SK-N-SH (cell line): ENCODE data around the gene OSGIN1. TPM values are rescaled to one million over a fixed set of nuclear protein-coding genes. Genes with fewer than 3 reads are reported as not detected.

Experiments used
- CTCF ChIA-PET: fragments of 300-600, 350-600 bp; formaldehyde crosslinking; extraction: SDS; loops from one replicate; lab custom pipeline; 2021; lab: Yijun Ruan, JAX
- POLR2A ChIA-PET: fragments of 350-600 bp; sonication (Branson Sonifier 250); formaldehyde crosslinking; extraction: SDS; loops from one replicate; lab custom pipeline; 2020; ENCODE audit warnings: antibody characterized with exemption, inconsistent platforms; lab: Yijun Ruan, JAX
- DNase-seq: peaks from one replicate; pipeline ENCODE4 v3.0.0; 2012
- H2AFZ ChIP-seq: fragments of 200-600 bp; sonication (generic); 2 replicates; pipeline ENCODE4 v1.8.1; 2016; ENCODE audit warnings: antibody characterized with exemption, mild to moderate bottlenecking, low read depth
- H3F3A ChIP-seq: fragments of 200-600 bp; sonication (generic); replicated peaks from 2 replicates; pipeline ENCODE3; 2016; ENCODE audit warnings: antibody characterized with exemption, mild to moderate bottlenecking; ENCODE audit not compliant: insufficient read depth
- H3K27ac ChIP-seq, 2 experiments: fragments of 200-500 bp in 1 of 2; fragments of 200-600 bp in 1 of 2; sonication (Bioruptor generic) in 1 of 2; sonication (generic), shearing (Covaris generic) in 1 of 2; 2 replicates each; pipeline versions ENCODE4 v1.5.1 to v1.6.1; 2014 to 2016; ENCODE audit warnings: low read depth in 2 of 2, inconsistent platforms in 1 of 2, low read length in 1 of 2, mild to moderate bottlenecking in 1 of 2, mixed read lengths in 1 of 2
- H3K27me3 ChIP-seq: fragments of 200-600 bp; sonication (generic), shearing (Covaris generic); 2 replicates; pipeline ENCODE4 v1.6.1; 2016; ENCODE audit warnings: mixed run types; ENCODE audit not compliant: insufficient read depth
- H3K36me3 ChIP-seq, 2 experiments: fragments of 200-500 bp in 1 of 2; fragments of 200-600 bp in 1 of 2; sonication (Bioruptor generic) in 1 of 2; sonication (generic) in 1 of 2; replicated peaks in 1 of 2; 2 replicates each; pipeline versions ENCODE3 to v1.5.1; 2014 to 2016; ENCODE audit warnings: low read length in 1 of 2, mild to moderate bottlenecking in 1 of 2; ENCODE audit not compliant: insufficient read depth in 2 of 2, control insufficient read depth in 1 of 2
- H3K4me1 ChIP-seq, 2 experiments: fragments of 200-500 bp in 1 of 2; fragments of 200-600 bp in 1 of 2; sonication (Bioruptor generic) in 1 of 2; sonication (generic), shearing (Covaris generic) in 1 of 2; 2 replicates each; pipeline versions ENCODE4 v1.5.1 to v1.6.1; 2014 to 2016; ENCODE audit warnings: low read depth in 1 of 2, low read length in 1 of 2, mixed run types in 1 of 2; ENCODE audit not compliant: insufficient read depth in 2 of 2, control insufficient read depth in 1 of 2
- H3K4me2 ChIP-seq: fragments of 200-600 bp; sonication (generic), shearing (Covaris generic); 2 replicates; pipeline ENCODE4 v1.6.1; 2017; ENCODE audit warnings: mixed run types
- H3K4me3 ChIP-seq, 2 experiments: fragments of 200-500 bp in 1 of 2; fragments of 200-600 bp in 1 of 2; sonication (Bioruptor generic) in 1 of 2; sonication (generic), shearing (Covaris generic) in 1 of 2; 2 replicates each; pipeline versions ENCODE4 v1.5.1 to v1.8.1; 2014 to 2016; ENCODE audit warnings: low read depth in 2 of 2, inconsistent platforms in 1 of 2, low read length in 1 of 2, mild to moderate bottlenecking in 1 of 2, mixed read lengths in 1 of 2, moderate library complexity in 1 of 2
- H3K79me2 ChIP-seq: fragments of 200-600 bp; sonication (generic); 2 replicates; pipeline ENCODE4 v1.8.1; 2017; ENCODE audit warnings: mild to moderate bottlenecking; ENCODE audit not compliant: insufficient read depth
- H3K9ac ChIP-seq: fragments of 200-600 bp; sonication (generic); 2 replicates; pipeline ENCODE4 v1.6.1; 2017; ENCODE audit warnings: mixed run types
- H3K9me2 ChIP-seq: fragments of 200-600 bp; sonication (generic); 2 replicates; pipeline ENCODE4 v1.6.1; 2017; ENCODE audit warnings: mixed run types
- H3K9me3 ChIP-seq: fragments of 200-600 bp; sonication (generic); 2 replicates; pipeline ENCODE4 v1.6.1; 2017; ENCODE audit warnings: mixed run types, mild to moderate bottlenecking, moderate library complexity
- H4K20me1 ChIP-seq: fragments of 200-600 bp; sonication (generic); 2 replicates; pipeline ENCODE4 v1.6.1; 2017; ENCODE audit warnings: mild to moderate bottlenecking, mixed run types; ENCODE audit not compliant: insufficient read depth
- EZH2phosphoT487 ChIP-seq: fragments of 200-600 bp; sonication (generic); IDR thresholded peaks from 2 replicates; pipeline ENCODE4 v1.6.1; 2017; ENCODE audit warnings: low read depth, mixed run types, mild to moderate bottlenecking, antibody characterized with exemption, moderate library complexity, borderline replicate concordance
- FOXJ3 ChIP-seq: sonication (generic); formaldehyde crosslinking; IDR thresholded peaks from 2 replicates; pipeline ENCODE4 v1.5.1; 2020; ENCODE audit warnings: mild to moderate bottlenecking, missing genetic modification reagents
- GABPA ChIP-seq: IDR thresholded peaks from 2 replicates; pipeline ENCODE4 v1.4.0; 2012; ENCODE audit warnings: low read depth, mild to moderate bottlenecking
- IRF3 ChIP-seq: fragments of 150-350 bp; IDR thresholded peaks from 2 replicates; pipeline ENCODE4 v1.6.1; 2016; ENCODE audit warnings: mild to moderate bottlenecking, low read depth, low read length
- NRF1 ChIP-seq: IDR thresholded peaks from 2 replicates; pipeline ENCODE4 v1.6.1; 2012; ENCODE audit warnings: low read depth, mild to moderate bottlenecking, low read length
- POLR2AphosphoS5 ChIP-seq: IDR thresholded peaks from 2 replicates; pipeline ENCODE4 v1.6.1; 2012; ENCODE audit warnings: low read depth, low read length
- RCOR1 ChIP-seq: fragments of 150-350 bp; IDR thresholded peaks from 2 replicates; pipeline ENCODE4 v1.6.1; 2017; ENCODE audit warnings: antibody characterized with exemption, low read length
- REST ChIP-seq: IDR thresholded peaks from 2 replicates; pipeline ENCODE4 v1.6.1; 2012; ENCODE audit warnings: mild to moderate bottlenecking, low read depth, low read length, moderate library complexity
- SIN3A ChIP-seq: IDR thresholded peaks from 2 replicates; pipeline ENCODE4 v1.6.1; 2012; ENCODE audit warnings: low read depth, mild to moderate bottlenecking, low read length, moderate library complexity, borderline replicate concordance
- TAF1 ChIP-seq: IDR thresholded peaks from 2 replicates; pipeline ENCODE4 v1.6.1; 2012; ENCODE audit warnings: low read depth, mild to moderate bottlenecking, low read length, moderate library complexity, borderline replicate concordance
- USF2 ChIP-seq: fragments of 150-350 bp; IDR thresholded peaks from 2 replicates; pipeline ENCODE4 v1.6.1; 2017; ENCODE audit warnings: antibody characterized with exemption, low read length, low read depth, borderline replicate concordance
- YY1 ChIP-seq: IDR thresholded peaks from 2 replicates; pipeline ENCODE4 v1.4.0; 2012; ENCODE audit warnings: low read depth, mild to moderate bottlenecking
- WGBS: methylation state at CpG from one replicate; pipeline ENCODE4 v1.1.6; 2017; ENCODE audit warnings: low lambda C conversion rate; 5-methylcytosine and 5-hydroxymethylcytosine counted together
- polyA plus RNA-seq, 3 experiments: library from polyadenylated mRNA; depleted of rRNA; stranded (reverse); fragments of >200 nt; gene quantifications; 2 replicates each; pipeline ENCODE4 v1.2.3, GENCODE V29; 2012

Gene OSGIN1
- polyA plus RNA-seq, 1 of the 3 experiments (the other 2 are of a cell fraction), result 4.8 TPM

- 0 out of 2 replicates have a peak, but pooled peaks cover 3% of the 10 kb centered on the region for H4K20me1 ChIP-seq
- no peaks in the 10 kb centered on the region for H3K27me3 ChIP-seq
- H3K9ac ChIP-seq, result no peak overlapping the region
- H2AFZ ChIP-seq, result no peak overlapping the region
- H3K9me2 ChIP-seq, result no peaks in the 10 kb centered on the region
- no peaks in the 10 kb centered on the region for H3K9me3 ChIP-seq
- H3K4me1 ChIP-seq, result peaks cover 0 to 9% of the 10 kb centered on the region in 2 experiments; a peak in 1 of 4 replicates
- no peak overlapping the region for H3K27ac ChIP-seq
- CTCF ChIA-PET, result interaction anchor here (0.7 to 2.9 kb wide), 16 partner anchors 10 to 143 kb away, joined by 3 to 33 read pairs (median 7); partner anchors contain the start of genes MLYCD and OSGIN1
- TF ChIP-seq RCOR1, result no peak
- TF ChIP-seq EZH2phosphoT487, result no peak
- no peak for TF ChIP-seq NRF1
- no peak for TF ChIP-seq USF2
- TF ChIP-seq POLR2AphosphoS5, result no peak
- TF ChIP-seq REST, result no peak
- no peak for TF ChIP-seq TAF1
- TF ChIP-seq YY1, result no peak
- no peak for TF ChIP-seq GABPA
- TF ChIP-seq IRF3, result no peak
- TF ChIP-seq SIN3A, result no peak
- no peak for TF ChIP-seq FOXJ3
- no peak overlapping the region for H3K4me2 ChIP-seq
- H3K4me3 ChIP-seq, result no peak overlapping the region
- H3F3A ChIP-seq, result no peaks in the 10 kb centered on the region
- no peaks in the 10 kb centered on the region for H3K79me2 ChIP-seq
- POLR2A ChIA-PET, result no interaction called here
- no peaks in the 10 kb centered on the region for H3K36me3 ChIP-seq
- peak; percentile 9 for DNase-seq
- WGBS, result 69% methylated on average over 12 of the region's 12 CpGs
Observed at GRCh38 chr16:83925095-83925905, 27.7 kb upstream of the OSGIN1 start.
